Naive thymus-derived CD4-positive, alpha-beta T cell (primary cell): ENCODE results near the gene CLOCK. TPM values are rescaled to one million over a fixed set of nuclear protein-coding genes. Genes with fewer than 3 reads are reported as not detected.
"Not testable (repeated sequence)": the region's sequence is repeated elsewhere in the genome, so short reads cannot be mapped to it uniquely, and the experiment has no call there.

Experiments
- ATAC-seq: fragments of 150-1000 bp; cut with Tn5 transposase; 2 replicates; pipeline ENCODE4 v1.10.0; 2021; ENCODE audit warnings: mild to moderate bottlenecking, moderate library complexity
- CTCF ChIA-PET: fragments of 350-600 bp; sonication (Branson Sonifier 250); formaldehyde crosslinking; loops from one replicate; lab custom pipeline; 2021; ENCODE audit warnings: antibody characterized with exemption; lab: Charles Lee
- POLR2A ChIA-PET: fragments of 350-600 bp; sonication (Branson Sonifier 250); formaldehyde crosslinking; loops from one replicate; lab custom pipeline; 2021; ENCODE audit warnings: antibody characterized with exemption, inconsistent platforms; lab: Charles Lee
- DNase-seq, 9 donors: peaks; one replicate each; pipeline versions ENCODE4 v3.0.0 to v3.0.0-alpha.2; 2020 to 2022; ENCODE audit warnings: mixed read lengths in 1 of 9
- H3K27ac ChIP-seq: one replicate; pipeline ENCODE4 v1.7.0; 2013; ENCODE audit warnings: mild to moderate bottlenecking, low read depth, low read length, moderate library complexity
- H3K27me3 ChIP-seq, 2 donors: one replicate each; pipeline ENCODE4 v1.7.0; 2013; ENCODE audit warnings: low read length in 2 of 2, mild to moderate bottlenecking in 2 of 2, moderate library complexity in 2 of 2; ENCODE audit not compliant: control insufficient read depth in 2 of 2, insufficient read depth in 2 of 2
- H3K36me3 ChIP-seq, 3 experiments: 1 replicate in 2 of 3; 2 replicates in 1 of 3; pipeline ENCODE4 v1.7.0; 2013; ENCODE audit warnings: low read length in 3 of 3, mild to moderate bottlenecking in 3 of 3, moderate library complexity in 1 of 3; ENCODE audit not compliant: insufficient read depth in 3 of 3, control insufficient read depth in 2 of 3
- H3K4me1 ChIP-seq, 2 donors: one replicate each; pipeline ENCODE4 v1.7.0; 2013; ENCODE audit warnings: low read length in 2 of 2, mild to moderate bottlenecking in 2 of 2, moderate library complexity in 1 of 2; ENCODE audit not compliant: control insufficient read depth in 2 of 2, insufficient read depth in 2 of 2
- H3K4me3 ChIP-seq: 2 replicates; pipeline ENCODE4 v1.7.0; 2013; ENCODE audit warnings: mild to moderate bottlenecking, low read length
- H3K9me3 ChIP-seq, 3 experiments: 1 replicate in 2 of 3; 2 replicates in 1 of 3; pipeline ENCODE4 v1.7.0; 2013; ENCODE audit warnings: low read length in 3 of 3; ENCODE audit not compliant: control insufficient read depth in 2 of 3
- H3K27ac Mint-ChIP-seq, 9 donors: one replicate each; pipeline ENCODE4 v1.8.0; 2020 to 2022; ENCODE audit warnings: mixed read lengths in 9 of 9, mild to moderate bottlenecking in 8 of 9, moderate library complexity in 5 of 9, inconsistent platforms in 2 of 9
- H3K27me3 Mint-ChIP-seq, 5 donors: one replicate each; pipeline ENCODE4 v1.8.0; 2021 to 2022; ENCODE audit warnings: mixed read lengths in 5 of 5, mild to moderate bottlenecking in 1 of 5
- H3K36me3 Mint-ChIP-seq, 5 donors: one replicate each; pipeline ENCODE4 v1.8.0; 2020 to 2022; ENCODE audit warnings: mixed read lengths in 5 of 5, mild to moderate bottlenecking in 3 of 5, inconsistent platforms in 1 of 5
- H3K4me1 Mint-ChIP-seq, 7 donors: one replicate each; pipeline ENCODE4 v1.8.0; 2020 to 2022; ENCODE audit warnings: mixed read lengths in 7 of 7, mild to moderate bottlenecking in 3 of 7, inconsistent platforms in 1 of 7
- H3K4me3 Mint-ChIP-seq, 10 donors: one replicate each; pipeline ENCODE4 v1.8.0; 2020 to 2022; ENCODE audit warnings: mild to moderate bottlenecking in 10 of 10, mixed read lengths in 10 of 10, moderate library complexity in 6 of 10, inconsistent platforms in 2 of 10
- H3K9me3 Mint-ChIP-seq, 11 donors: one replicate each; pipeline ENCODE4 v1.8.0; 2020 to 2022; ENCODE audit warnings: mixed read lengths in 11 of 11, mild to moderate bottlenecking in 4 of 11, inconsistent platforms in 1 of 11, moderate library complexity in 1 of 11
- intact Hi-C, 2 donors: fragments of 100-400 bp; cut with micrococcal nuclease; formaldehyde crosslinking; loops; one replicate each; pipeline ENCODE4 v1.15.1; 2023
- polyA plus RNA-seq, 2 donors: library from polyadenylated mRNA; unstranded; fragments of 300-500 nt; fragmentation: Illumina TruSeq; gene quantifications; one replicate each; pipeline ENCODE4 v1.2.3, GENCODE V29; 2021
- total RNA-seq, 6 experiments: library from RNA in 5 of 6; stranded (reverse) in 5 of 6; gene quantifications; 1 replicate in 5 of 6; 2 replicates in 1 of 6; pipeline ENCODE4 v1.2.3 and lab custom pipeline; 2021 to 2026

The CLOCK gene
- total and polyA plus RNA-seq, 7 experiments from 2014 or later: 4.6 to 12.6 (median 8.6) TPM

DNA sequence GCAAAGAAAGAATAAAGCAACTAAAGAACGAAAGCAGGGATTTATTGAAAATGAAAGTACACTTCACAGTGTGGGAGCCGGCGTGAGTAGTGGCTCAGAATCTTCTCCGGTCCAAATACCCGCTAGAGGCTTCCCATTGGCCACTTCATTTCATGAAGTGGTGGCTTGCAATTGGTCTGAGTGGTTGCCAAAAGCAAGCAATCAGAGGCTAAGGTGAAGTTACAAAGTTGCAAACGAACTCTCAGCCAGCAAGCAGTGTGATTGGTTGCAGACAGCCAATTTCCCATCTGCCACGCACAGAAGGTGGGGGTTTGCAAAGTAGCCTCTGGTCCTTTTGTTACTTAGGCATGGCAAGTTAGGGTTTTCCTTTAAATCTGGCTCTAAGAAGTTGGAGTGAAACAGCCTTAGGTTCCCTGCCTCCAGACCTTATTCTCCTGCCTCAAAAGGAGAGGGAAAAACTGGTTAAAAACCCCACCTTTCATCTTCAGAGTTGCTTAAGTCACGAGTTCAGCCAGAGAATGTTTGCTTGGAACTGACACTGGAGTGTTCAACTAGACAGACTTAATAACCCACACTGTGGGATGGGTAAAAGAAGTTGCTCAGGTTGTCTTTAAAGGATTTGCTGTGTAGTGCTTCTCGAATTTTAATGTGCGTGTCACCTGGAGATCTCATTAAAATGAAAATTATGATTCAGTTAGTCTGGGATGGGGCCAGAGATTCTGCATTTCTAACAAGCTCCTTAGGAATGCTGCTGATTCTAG lies 6.9 kb upstream of the CLOCK start:
- Mint-ChIP-seq H3K27ac (peak overlapping the region in 1 of 9 donors; percentile 46), H3K36me3 (no peaks in the 10 kb centered on the region), H3K4me3 (peak overlapping the region in 5 of 10 donors; percentile 7 to 51 (median 37)), H3K9me3 (peaks cover 0 to 4% (median 0%) of the 10 kb centered on the region in 11 donors), H3K27me3 (peaks cover 0 to 24% (median 10%) of the 10 kb centered on the region in 5 donors), H3K4me1 (peaks cover 0 to 14% (median 6%) of the 10 kb centered on the region in 7 donors)
- ChIA-PET CTCF (interaction anchor here (0.7 to 1.5 kb wide), 6 partner anchors 108 to 583 kb away, joined by 3 to 7 read pairs (median 4); partner anchors contain the start of gene SRD5A3), POLR2A (interaction anchor here (1.5 kb wide), 1 partner anchor 8 kb away, joined by 5 read pairs; no protein-coding TSS in a partner anchor)
- intact Hi-C loops: loop anchor here (1.0 to 2.0 kb wide), 9 partner anchors 108 to 1231 kb away; partner anchors contain the start of genes SRD5A3 (in 2 of the 2) and TMEM165 (in 1 of the 2)
- Histone ChIP-seq H3K27me3 (no peaks in the 10 kb centered on the region), H3K9me3 (no peaks in the 10 kb centered on the region), H3K36me3 (no peaks in the 10 kb centered on the region), H3K4me3 (no peak overlapping the region), H3K27ac (no peak overlapping the region), H3K4me1 (no peaks in the 10 kb centered on the region)
- no peak for DNase-seq
- ATAC-seq: peak; percentile 67

DNA sequence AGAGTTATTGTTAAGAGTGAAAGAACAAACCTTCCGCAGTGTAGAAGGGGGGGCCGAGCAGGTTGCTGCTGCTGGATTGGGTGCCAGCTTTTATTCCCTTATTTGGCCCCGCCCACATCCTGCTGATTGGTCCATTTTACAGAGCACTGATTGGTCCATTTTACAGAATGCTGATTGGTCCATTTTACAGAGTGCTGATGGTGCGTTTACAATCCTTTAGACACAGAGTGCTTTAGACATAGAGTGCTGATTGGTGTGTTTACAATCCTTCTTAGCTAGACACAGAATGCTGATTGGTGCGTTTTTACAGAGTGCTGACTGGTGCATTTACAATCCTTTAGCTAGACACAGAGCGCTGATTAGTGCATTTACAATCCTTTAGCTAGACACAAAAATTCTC lies 5.3 kb upstream of the CLOCK start:
- H3K27me3 Mint-ChIP-seq: peaks cover 0 to 36% (median 5%) of the 10 kb centered on the region in 5 donors
- H3K36me3 Mint-ChIP-seq, H3K4me3 ChIP-seq, H3K9me3 Mint-ChIP-seq, H3K27ac Mint-ChIP-seq, H3K27ac ChIP-seq, POLR2A ChIA-PET, H3K9me3 ChIP-seq, intact Hi-C loops, CTCF ChIA-PET, H3K4me1 ChIP-seq, H3K36me3 ChIP-seq, H3K27me3 ChIP-seq, ATAC-seq, H3K4me3 Mint-ChIP-seq: not testable (repeated sequence)
- H3K4me1 Mint-ChIP-seq: peaks cover 4 to 26% (median 16%) of the 10 kb centered on the region in 7 donors
- DNase-seq: peak in 1 of 9 donors; percentile 1

DNA sequence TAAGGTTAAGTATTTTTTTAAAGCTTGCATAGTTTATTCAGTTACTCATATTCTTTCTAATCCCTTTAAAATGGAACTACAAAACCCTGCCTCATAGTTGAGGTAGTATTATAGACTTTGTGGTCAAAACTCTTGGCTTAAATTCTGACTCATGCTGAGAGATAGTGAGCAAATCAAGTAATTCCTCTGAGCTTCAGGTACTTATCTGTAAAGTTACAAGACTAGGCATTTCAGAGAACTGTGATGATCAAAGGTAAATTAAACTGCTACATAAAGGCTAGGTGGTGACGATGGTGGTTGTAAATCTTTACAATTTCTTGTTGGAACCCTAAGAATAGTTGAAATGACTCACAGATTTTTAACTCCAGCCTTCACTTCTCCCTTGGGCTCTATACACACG lies 3.2 kb upstream of the CLOCK start:
- ChIA-PET CTCF (interaction anchor here (0.6 kb wide), 1 partner anchor 402 kb away, joined by 3 read pairs; no protein-coding TSS in a partner anchor), POLR2A (no interaction called here)
- peaks cover 5 to 33% (median 21%) of the 10 kb centered on the region in 7 donors for H3K4me1 Mint-ChIP-seq
- Histone ChIP-seq H3K4me1 (peaks cover 5 to 8% of the 10 kb centered on the region in 2 donors), H3K27me3 (no peaks in the 10 kb centered on the region), H3K9me3 (no peaks in the 10 kb centered on the region), H3K36me3 (peaks cover 0 to 10% (median 0%) of the 10 kb centered on the region in 3 experiments), H3K27ac (no peak overlapping the region), H3K4me3 (no peak overlapping the region)
- no peaks in the 10 kb centered on the region for H3K9me3 Mint-ChIP-seq
- H3K4me3 Mint-ChIP-seq: peak overlapping the region in 1 of 10 donors; percentile 3
- DNase-seq (no peak), ATAC-seq (no peak)
- H3K27ac Mint-ChIP-seq: peak overlapping the region in 2 of 9 donors; percentile 32 to 55
- H3K36me3 Mint-ChIP-seq: no peaks in the 10 kb centered on the region
- peaks cover 0 to 31% (median 1%) of the 10 kb centered on the region in 5 donors for H3K27me3 Mint-ChIP-seq
- intact Hi-C loops: loop anchor here (5.0 to 10.0 kb wide), 8 partner anchors 58 to 1485 kb away; partner anchors contain the start of genes CHIC2 (in 1 of the 2), NOA1 (in 1 of the 2), PAICS (in 1 of the 2) and POLR2B (in 1 of the 2)

DNA sequence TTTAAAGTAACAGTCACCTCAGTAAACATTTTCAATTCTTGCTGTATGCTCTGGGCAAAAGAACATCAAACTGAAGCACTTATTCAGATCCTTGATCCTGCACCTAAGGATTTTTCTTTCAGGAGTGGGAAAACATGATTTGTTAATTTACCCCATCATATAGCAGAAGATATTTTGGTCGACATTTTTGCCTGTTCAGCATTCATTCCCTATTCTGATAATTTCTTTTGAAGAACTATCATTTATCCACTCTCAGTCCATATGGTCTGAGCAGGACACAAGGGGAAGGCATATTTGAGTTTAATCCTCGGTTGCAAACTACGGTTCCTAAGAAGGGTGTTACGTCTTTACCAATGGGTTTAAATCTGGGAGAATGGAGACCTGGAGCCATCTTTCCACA lies 1.2 kb upstream of the CLOCK start:
- Mint-ChIP-seq H3K27ac (peak overlapping the region in 6 of 9 donors; percentile 77 to 91 (median 83)), H3K36me3 (no peaks in the 10 kb centered on the region), H3K4me1 (peaks cover 21 to 50% (median 38%) of the 10 kb centered on the region in 7 donors), H3K4me3 (peak overlapping the region; percentile 88 to 96 (median 93)), H3K27me3 (peaks cover 0 to 29% (median 0%) of the 10 kb centered on the region in 5 donors), H3K9me3 (no peaks in the 10 kb centered on the region)
- H3K4me3 ChIP-seq: peak overlapping the region; percentile 82
- no peak overlapping the region for H3K27ac ChIP-seq
- DNase-seq: no peak
- CTCF ChIA-PET: no interaction called here
- peaks cover 0 to 10% (median 0%) of the 10 kb centered on the region in 3 experiments for H3K36me3 ChIP-seq
- H3K9me3 ChIP-seq: no peaks in the 10 kb centered on the region
- H3K4me1 ChIP-seq: peaks cover 5 to 8% of the 10 kb centered on the region in 2 donors
- POLR2A ChIA-PET: no interaction called here
- no peaks in the 10 kb centered on the region for H3K27me3 ChIP-seq
- intact Hi-C loops: loop anchor here (1.0 to 10.0 kb wide), 15 partner anchors 56 to 1483 kb away; partner anchors contain the start of genes POLR2B (in 2 of the 2), AASDH (in 1 of the 2), CEP135 (in 1 of the 2) and CHIC2 (in 1 of the 2)
- no peak for ATAC-seq

DNA sequence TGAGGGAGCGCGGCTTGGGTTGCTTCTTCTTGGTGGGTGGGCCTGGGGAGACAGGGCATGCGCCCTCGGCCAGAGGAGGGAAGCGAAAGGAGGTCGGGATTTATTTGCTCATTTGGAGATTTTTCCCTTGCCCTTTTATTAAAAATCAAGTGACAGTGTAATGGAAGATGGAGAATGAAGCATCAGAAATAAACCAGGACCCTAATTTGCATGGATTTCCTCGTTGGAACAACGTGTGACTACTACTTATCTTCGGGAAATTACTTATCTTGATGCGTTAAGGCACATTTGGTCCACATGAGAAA lies 709 bp upstream of the CLOCK start:
- peaks cover 5 to 8% of the 10 kb centered on the region in 2 donors for H3K4me1 ChIP-seq
- peak overlapping the region; percentile 84 for H3K27ac ChIP-seq
- H3K4me3 ChIP-seq: peak overlapping the region; percentile 82
- H3K36me3 Mint-ChIP-seq: no peaks in the 10 kb centered on the region
- peaks cover 0 to 10% (median 0%) of the 10 kb centered on the region in 3 experiments for H3K36me3 ChIP-seq
- CTCF ChIA-PET: interaction anchor here (0.7 kb wide), 1 partner anchor 394 kb away, joined by 3 read pairs; no protein-coding TSS in a partner anchor
- H3K27me3 Mint-ChIP-seq: peaks cover 0 to 29% (median 0%) of the 10 kb centered on the region in 5 donors
- intact Hi-C loops: loop anchor here (1.0 to 10.0 kb wide), 15 partner anchors 55 to 1483 kb away; partner anchors contain the start of genes POLR2B (in 2 of the 2), AASDH (in 1 of the 2), CEP135 (in 1 of the 2) and CHIC2 (in 1 of the 2)
- ATAC-seq (no peak), DNase-seq (no peak)
- H3K27me3 ChIP-seq: no peaks in the 10 kb centered on the region
- H3K4me3 Mint-ChIP-seq: peak overlapping the region; percentile 88 to 96 (median 93)
- no peaks in the 10 kb centered on the region for H3K9me3 Mint-ChIP-seq
- POLR2A ChIA-PET: interaction anchor here (1.5 kb wide), 1 partner anchor 99 kb away, joined by 5 read pairs; no protein-coding TSS in a partner anchor
- H3K9me3 ChIP-seq: no peaks in the 10 kb centered on the region
- peaks cover 21 to 54% (median 39%) of the 10 kb centered on the region in 7 donors for H3K4me1 Mint-ChIP-seq
- H3K27ac Mint-ChIP-seq: peak overlapping the region; percentile 20 to 91 (median 82)

DNA sequence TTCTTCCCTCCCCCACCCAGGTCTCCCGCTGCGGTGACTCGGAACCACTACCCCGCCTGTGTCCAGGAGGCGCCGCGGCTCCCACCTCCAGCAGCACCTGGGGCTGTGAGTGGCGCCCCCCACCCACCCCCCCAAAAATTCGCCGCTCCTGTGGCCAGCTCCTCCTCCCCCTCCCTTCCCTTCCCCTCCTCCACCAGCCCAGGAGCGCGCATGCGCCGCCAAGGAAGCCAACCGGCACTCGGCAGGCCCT lies 278 bp downstream of the CLOCK start:
- Mint-ChIP-seq H3K27ac (peak overlapping the region in 4 of 9 donors; percentile 77 to 89 (median 84)), H3K4me3 (peak overlapping the region; percentile 88 to 96 (median 93)), H3K27me3 (peaks cover 0 to 27% (median 0%) of the 10 kb centered on the region in 5 donors), H3K9me3 (no peaks in the 10 kb centered on the region), H3K4me1 (peaks cover 21 to 61% (median 45%) of the 10 kb centered on the region in 7 donors), H3K36me3 (no peaks in the 10 kb centered on the region)
- H3K9me3 ChIP-seq: no peaks in the 10 kb centered on the region
- intact Hi-C loops: loop anchor here (1.0 to 10.0 kb wide), 19 partner anchors 8 to 1482 kb away; partner anchors contain the start of genes POLR2B (in 2 of the 2), SRD5A3 (in 2 of the 2), TMEM165 (in 2 of the 2) and AASDH (in 1 of the 2)
- peaks cover 0 to 10% (median 0%) of the 10 kb centered on the region in 3 experiments for H3K36me3 ChIP-seq
- no peaks in the 10 kb centered on the region for H3K27me3 ChIP-seq
- ChIA-PET POLR2A (interaction anchor here (0.8 to 2.0 kb wide), 9 partner anchors 8 to 841 kb away, joined by 3 to 14 read pairs (median 4); partner anchors contain the start of genes AASDH, SRD5A3 and TMEM165), CTCF (interaction anchor here (0.5 to 0.6 kb wide), 2 partner anchors 79 to 129 kb away, joined by 3 read pairs; no protein-coding TSS in a partner anchor)
- peak overlapping the region; percentile 84 for H3K27ac ChIP-seq
- ATAC-seq: peak; percentile 78
- no peak for DNase-seq
- peaks cover 5 to 8% of the 10 kb centered on the region in 2 donors for H3K4me1 ChIP-seq
- H3K4me3 ChIP-seq: peak overlapping the region; percentile 82
